Retinal pigment epithelial cell (primary cell): ENCODE data around the gene WFIKKN1.

Source experiments
- DNase-seq: peaks from one replicate; pipeline ENCODE4 v3.0.0-alpha.2; 2010; ENCODE audit warnings: low read depth
- H3K4me3 ChIP-seq: 2 replicates; pipeline ENCODE4 v1.5.1; 2011; ENCODE audit warnings: mild to moderate bottlenecking, low read length, control low read depth, moderate library complexity
- TF ChIP-seq, protein P1 (sequence below): conservative IDR thresholded peaks from 2 replicates; pipeline ENCODE4 v1.5.1; 2011; ENCODE audit warnings: low read depth, low read length, control low read depth, inconsistent platforms

The WFIKKN1 gene

DNA sequence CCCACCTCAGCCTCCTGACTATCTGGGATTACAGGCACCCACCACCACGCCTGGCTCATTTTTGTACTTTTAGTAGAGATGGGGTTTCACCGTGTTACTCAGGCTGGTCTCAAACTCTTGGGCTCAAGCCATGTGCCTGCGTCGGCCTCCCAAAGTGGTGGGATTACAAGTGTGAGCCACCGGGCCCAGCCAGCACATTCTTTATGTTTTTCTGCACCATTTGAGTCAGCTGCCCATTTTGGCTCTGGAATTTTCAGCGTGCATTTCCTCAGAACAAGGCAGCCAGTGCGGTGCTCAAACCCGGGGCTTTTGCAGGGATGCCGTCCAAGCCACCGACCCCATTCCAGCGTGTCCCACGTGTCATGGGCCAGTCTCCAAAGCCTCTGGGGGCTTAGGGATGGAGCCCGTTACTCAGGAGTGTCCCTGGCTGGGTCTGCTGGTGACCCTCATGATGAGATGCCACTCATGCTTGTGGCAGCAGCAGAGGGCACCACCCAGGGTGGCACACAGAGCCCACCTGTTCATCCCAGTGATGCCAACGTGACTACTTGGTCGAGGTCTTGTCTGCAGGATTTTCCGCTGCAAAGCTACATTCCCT lies 44.6 kb upstream of the WFIKKN1 start:
- no peak for DNase-seq
- no peak overlapping the region for H3K4me3 ChIP-seq
- TF ChIP-seq, protein P1, sequence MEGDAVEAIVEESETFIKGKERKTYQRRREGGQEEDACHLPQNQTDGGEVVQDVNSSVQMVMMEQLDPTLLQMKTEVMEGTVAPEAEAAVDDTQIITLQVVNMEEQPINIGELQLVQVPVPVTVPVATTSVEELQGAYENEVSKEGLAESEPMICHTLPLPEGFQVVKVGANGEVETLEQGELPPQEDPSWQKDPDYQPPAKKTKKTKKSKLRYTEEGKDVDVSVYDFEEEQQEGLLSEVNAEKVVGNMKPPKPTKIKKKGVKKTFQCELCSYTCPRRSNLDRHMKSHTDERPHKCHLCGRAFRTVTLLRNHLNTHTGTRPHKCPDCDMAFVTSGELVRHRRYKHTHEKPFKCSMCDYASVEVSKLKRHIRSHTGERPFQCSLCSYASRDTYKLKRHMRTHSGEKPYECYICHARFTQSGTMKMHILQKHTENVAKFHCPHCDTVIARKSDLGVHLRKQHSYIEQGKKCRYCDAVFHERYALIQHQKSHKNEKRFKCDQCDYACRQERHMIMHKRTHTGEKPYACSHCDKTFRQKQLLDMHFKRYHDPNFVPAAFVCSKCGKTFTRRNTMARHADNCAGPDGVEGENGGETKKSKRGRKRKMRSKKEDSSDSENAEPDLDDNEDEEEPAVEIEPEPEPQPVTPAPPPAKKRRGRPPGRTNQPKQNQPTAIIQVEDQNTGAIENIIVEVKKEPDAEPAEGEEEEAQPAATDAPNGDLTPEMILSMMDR: no peak

- TF ChIP-seq, protein P1: no peak
- H3K4me3 ChIP-seq: no peak overlapping the region
- no peak for DNase-seq
Measured at GRCh38 chr16:586645-587590, 43.9 kb upstream of the WFIKKN1 start.

- DNase-seq: no peak
- peak overlapping the region; percentile 76 for H3K4me3 ChIP-seq
- TF ChIP-seq, protein P1: no peak
Measured at GRCh38 chr16:588639-588888, 42.2 kb upstream of the WFIKKN1 start.

DNA sequence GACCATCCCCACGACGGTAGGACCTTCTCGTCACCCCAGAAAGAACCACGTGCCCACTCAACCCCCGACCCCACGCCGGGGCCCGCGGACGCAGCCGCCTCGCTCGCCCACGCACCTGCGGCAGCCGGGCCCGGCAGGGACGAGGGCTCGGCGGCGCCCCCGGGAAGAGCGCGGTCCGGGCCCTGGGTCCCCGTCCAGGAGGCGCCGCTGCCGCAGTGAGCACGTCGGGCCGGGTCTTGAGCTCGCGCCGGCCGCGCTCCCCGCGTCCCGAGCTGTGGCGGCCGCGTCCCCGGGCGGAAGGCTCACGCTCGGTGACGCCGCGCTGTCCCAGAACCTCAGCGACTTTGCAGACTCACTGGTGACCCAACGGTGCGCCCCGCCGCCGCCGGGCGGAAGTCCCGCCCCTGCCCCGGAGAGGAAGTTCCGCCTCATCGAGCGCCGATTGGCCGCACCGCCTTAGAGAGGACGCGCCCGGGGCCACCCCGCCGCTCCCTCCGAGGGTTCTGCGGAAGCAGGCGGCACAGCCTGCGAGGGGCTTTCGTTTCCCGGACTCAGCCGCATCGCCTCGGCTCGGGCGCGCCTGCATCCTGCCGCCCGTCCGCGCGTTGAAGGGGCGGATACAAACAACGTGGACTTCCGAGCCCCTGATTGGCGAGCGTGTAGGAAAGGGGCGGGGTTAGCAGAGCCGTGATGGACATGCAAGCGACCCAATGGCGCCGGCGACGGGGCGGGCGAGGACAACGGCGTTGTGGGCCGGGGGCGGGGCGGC lies 41.7 kb upstream of the WFIKKN1 start:
- peak; percentile 72 for DNase-seq
- H3K4me3 ChIP-seq: peak overlapping the region; percentile 76
- TF ChIP-seq, protein P1: no peak

- peak; percentile 88 for DNase-seq
- peak within 1 kb of the TSS; percentile 76 for H3K4me3 ChIP-seq
- TF ChIP-seq, protein P1: peak; percentile 4
Measured at GRCh38 chr16:589658-590187, 41.1 kb upstream of the WFIKKN1 start, which contains the start of gene RAB40C. TSS of gene RAB40C (plus strand) at chr16:590066. CDS start at chr16:590292, 226 bp downstream.

GRCh38 chr16:590188-590814 lies 40.5 kb upstream of the WFIKKN1 start:
- no peak for DNase-seq
- peak overlapping the region; percentile 76 for H3K4me3 ChIP-seq
- TF ChIP-seq, protein P1: no peak
